ENCODE data around the gene CEND1. TPM values are rescaled to one million over a fixed set of nuclear protein-coding genes. Genes with fewer than 3 reads are reported as not detected.

The CEND1 gene
- total RNA-seq, 1 experiment from 2014 or later: 2.7 TPM

DNA sequence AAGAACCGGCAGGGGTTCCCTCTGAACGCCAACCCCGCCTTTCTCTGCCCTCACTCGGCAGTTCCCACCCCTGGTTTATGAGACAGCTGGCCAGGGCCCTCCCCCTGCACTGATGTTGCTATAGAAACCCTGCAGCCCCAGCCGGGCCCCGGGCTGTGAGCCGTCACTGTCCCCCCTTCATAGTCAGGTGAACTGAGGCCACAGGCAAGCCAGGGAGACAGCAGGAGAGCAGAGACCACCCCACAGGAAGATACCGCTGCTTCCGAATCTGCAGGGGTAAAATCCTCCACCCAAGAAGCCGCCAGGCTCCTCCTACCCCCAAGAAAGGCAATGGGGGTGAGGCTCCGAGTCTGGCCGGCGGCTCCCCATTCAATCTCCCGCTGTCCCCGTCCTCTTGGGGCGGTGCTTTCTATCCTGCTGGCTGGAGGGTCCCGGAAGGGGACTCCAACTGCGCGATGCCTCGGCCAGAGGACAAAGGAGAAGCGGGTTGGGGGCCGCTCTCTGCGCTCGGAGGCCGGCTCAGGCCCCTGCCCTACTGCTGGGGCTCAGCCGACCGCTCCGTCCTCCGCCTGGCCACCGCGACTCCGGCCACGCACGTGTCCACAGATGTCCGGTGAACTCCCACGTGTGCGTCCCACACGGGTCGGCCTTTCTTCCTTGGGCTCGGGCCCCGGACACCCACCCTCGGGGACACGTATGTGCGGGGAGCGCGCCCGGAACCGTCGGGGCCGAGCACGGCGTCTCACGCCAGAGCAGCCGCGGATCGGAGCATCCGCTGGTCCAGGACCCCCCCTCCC is 7.6 kb upstream of the CEND1 start:
- Mint-ChIP-seq H3K9me3 (no peaks in the 10 kb centered on the region), H3K27ac (no peak overlapping the region), H3K36me3 (no peaks in the 10 kb centered on the region), H3K27me3 (ENCODE audit: low read depth) (no peaks in the 10 kb centered on the region), H3K4me1 (peaks cover 13% of the 10 kb centered on the region), H3K4me3 (peak overlapping the region; percentile 76)
- ChIA-PET POLR2A (interaction anchor here (1.3 to 1.7 kb wide), 3 partner anchors 12 to 21 kb away, joined by 3 to 8 read pairs (median 4); partner anchors contain the start of genes GATD1 and RPLP2), CTCF (interaction anchor here (1.1 to 2.1 kb wide), 2 partner anchors 13 to 71 kb away, joined by 3 to 13 read pairs; no protein-coding TSS in a partner anchor)
- DNase-seq (ENCODE audit: low spot score) (peak; percentile 72), ATAC-seq (peak; percentile 32)
- TF ChIP-seq RELA (CRISPR knock-in tag; IDR thresholded peaks at IDR 0.05; ENCODE audit: borderline replicate concordance): 0 out of 2 replicates have a peak, but pooled peaks have one; percentile 20
- TF ChIP-seq ZNF416 (CRISPR knock-in tag; IDR thresholded peaks at IDR 0.05): no peak
- TF ChIP-seq ELF4 (CRISPR knock-in tag; IDR thresholded peaks at IDR 0.05; ENCODE audit: low read depth): no peak
- no peak for TF ChIP-seq NR2C2 (CRISPR knock-in tag; IDR thresholded peaks at IDR 0.05)
- TF ChIP-seq, protein P1, sequence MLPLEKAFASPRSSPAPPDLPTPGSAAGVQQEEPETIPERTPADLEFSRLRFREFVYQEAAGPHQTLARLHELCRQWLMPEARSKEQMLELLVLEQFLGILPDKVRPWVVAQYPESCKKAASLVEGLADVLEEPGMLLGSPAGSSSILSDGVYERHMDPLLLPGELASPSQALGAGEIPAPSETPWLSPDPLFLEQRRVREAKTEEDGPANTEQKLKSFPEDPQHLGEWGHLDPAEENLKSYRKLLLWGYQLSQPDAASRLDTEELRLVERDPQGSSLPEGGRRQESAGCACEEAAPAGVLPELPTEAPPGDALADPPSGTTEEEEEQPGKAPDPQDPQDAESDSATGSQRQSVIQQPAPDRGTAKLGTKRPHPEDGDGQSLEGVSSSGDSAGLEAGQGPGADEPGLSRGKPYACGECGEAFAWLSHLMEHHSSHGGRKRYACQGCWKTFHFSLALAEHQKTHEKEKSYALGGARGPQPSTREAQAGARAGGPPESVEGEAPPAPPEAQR (CRISPR knock-in tag; IDR thresholded peaks at IDR 0.05): no peak
- 0 out of 2 replicates have a peak, but pooled peaks have one; percentile 33 for TF ChIP-seq SMAD3 (CRISPR knock-in tag; IDR thresholded peaks at IDR 0.05; ENCODE audit: borderline replicate concordance)
- no peak; the same call in 1 of the 2 replicates for TF ChIP-seq CBFB (CRISPR knock-in tag; IDR thresholded peaks at IDR 0.05; ENCODE audit: low read depth)
- peak; percentile 60; the same call in 1 of the 2 replicates for TF ChIP-seq ZNF423 (CRISPR knock-in tag; IDR thresholded peaks at IDR 0.05)
- TF ChIP-seq NFE2L1 (CRISPR knock-in tag; IDR thresholded peaks at IDR 0.05): no peak
- 0 out of 2 replicates have a peak, but pooled peaks have one; percentile 12 for TF ChIP-seq ETV6 (CRISPR knock-in tag; IDR thresholded peaks at IDR 0.05)
- no peak for TF ChIP-seq ZBTB21 (CRISPR knock-in tag; IDR thresholded peaks at IDR 0.05; ENCODE audit: borderline replicate concordance)
- no peak for TF ChIP-seq TEAD1 (CRISPR knock-in tag; IDR thresholded peaks at IDR 0.05)
- TF ChIP-seq, protein P2, sequence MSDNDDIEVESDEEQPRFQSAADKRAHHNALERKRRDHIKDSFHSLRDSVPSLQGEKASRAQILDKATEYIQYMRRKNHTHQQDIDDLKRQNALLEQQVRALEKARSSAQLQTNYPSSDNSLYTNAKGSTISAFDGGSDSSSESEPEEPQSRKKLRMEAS (CRISPR knock-in tag; IDR thresholded peaks at IDR 0.05): peak; percentile 59; the same call in 1 of the 2 replicates
- TF ChIP-seq, protein P3, sequence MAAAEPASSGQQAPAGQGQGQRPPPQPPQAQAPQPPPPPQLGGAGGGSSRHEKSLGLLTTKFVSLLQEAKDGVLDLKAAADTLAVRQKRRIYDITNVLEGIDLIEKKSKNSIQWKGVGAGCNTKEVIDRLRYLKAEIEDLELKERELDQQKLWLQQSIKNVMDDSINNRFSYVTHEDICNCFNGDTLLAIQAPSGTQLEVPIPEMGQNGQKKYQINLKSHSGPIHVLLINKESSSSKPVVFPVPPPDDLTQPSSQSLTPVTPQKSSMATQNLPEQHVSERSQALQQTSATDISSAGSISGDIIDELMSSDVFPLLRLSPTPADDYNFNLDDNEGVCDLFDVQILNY (CRISPR knock-in tag; IDR thresholded peaks at IDR 0.05): 0 out of 2 replicates have a peak, but pooled peaks have one; percentile 21
- TF ChIP-seq, protein P4, sequence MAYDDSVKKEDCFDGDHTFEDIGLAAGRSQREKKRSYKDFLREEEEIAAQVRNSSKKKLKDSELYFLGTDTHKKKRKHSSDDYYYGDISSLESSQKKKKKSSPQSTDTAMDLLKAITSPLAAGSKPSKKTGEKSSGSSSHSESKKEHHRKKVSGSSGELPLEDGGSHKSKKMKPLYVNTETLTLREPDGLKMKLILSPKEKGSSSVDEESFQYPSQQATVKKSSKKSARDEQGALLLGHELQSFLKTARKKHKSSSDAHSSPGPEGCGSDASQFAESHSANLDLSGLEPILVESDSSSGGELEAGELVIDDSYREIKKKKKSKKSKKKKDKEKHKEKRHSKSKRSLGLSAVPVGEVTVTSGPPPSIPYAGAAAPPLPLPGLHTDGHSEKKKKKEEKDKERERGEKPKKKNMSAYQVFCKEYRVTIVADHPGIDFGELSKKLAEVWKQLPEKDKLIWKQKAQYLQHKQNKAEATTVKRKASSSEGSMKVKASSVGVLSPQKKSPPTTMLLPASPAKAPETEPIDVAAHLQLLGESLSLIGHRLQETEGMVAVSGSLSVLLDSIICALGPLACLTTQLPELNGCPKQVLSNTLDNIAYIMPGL (CRISPR knock-in tag; IDR thresholded peaks at IDR 0.05): no peak
- no peak for TF ChIP-seq CREM (CRISPR knock-in tag; IDR thresholded peaks at IDR 0.05)
- TF ChIP-seq, protein P5, sequence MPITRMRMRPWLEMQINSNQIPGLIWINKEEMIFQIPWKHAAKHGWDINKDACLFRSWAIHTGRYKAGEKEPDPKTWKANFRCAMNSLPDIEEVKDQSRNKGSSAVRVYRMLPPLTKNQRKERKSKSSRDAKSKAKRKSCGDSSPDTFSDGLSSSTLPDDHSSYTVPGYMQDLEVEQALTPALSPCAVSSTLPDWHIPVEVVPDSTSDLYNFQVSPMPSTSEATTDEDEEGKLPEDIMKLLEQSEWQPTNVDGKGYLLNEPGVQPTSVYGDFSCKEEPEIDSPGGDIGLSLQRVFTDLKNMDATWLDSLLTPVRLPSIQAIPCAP (CRISPR knock-in tag; IDR thresholded peaks at IDR 0.05): no peak
- no peak for TF ChIP-seq JAZF1 (CRISPR knock-in tag; IDR thresholded peaks at IDR 0.05)
- TF ChIP-seq, protein P6, sequence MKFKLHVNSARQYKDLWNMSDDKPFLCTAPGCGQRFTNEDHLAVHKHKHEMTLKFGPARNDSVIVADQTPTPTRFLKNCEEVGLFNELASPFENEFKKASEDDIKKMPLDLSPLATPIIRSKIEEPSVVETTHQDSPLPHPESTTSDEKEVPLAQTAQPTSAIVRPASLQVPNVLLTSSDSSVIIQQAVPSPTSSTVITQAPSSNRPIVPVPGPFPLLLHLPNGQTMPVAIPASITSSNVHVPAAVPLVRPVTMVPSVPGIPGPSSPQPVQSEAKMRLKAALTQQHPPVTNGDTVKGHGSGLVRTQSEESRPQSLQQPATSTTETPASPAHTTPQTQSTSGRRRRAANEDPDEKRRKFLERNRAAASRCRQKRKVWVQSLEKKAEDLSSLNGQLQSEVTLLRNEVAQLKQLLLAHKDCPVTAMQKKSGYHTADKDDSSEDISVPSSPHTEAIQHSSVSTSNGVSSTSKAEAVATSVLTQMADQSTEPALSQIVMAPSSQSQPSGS (CRISPR knock-in tag; IDR thresholded peaks at IDR 0.05; ENCODE audit: borderline replicate concordance, low read depth): no peak
- 0 out of 2 replicates have a peak, but pooled peaks have one; percentile 83 for TF ChIP-seq MYBL2 (CRISPR knock-in tag; IDR thresholded peaks at IDR 0.05)
- TF ChIP-seq SP1 (CRISPR knock-in tag; conservative IDR thresholded peaks at IDR 0.05): no peak
- peak; percentile 44; the same call in 1 of the 2 replicates for TF ChIP-seq FOXK1 (CRISPR knock-in tag; IDR thresholded peaks at IDR 0.05)
- no peak for TF ChIP-seq CREB1 (CRISPR knock-in tag; IDR thresholded peaks at IDR 0.05)
- TF ChIP-seq, protein P7, sequence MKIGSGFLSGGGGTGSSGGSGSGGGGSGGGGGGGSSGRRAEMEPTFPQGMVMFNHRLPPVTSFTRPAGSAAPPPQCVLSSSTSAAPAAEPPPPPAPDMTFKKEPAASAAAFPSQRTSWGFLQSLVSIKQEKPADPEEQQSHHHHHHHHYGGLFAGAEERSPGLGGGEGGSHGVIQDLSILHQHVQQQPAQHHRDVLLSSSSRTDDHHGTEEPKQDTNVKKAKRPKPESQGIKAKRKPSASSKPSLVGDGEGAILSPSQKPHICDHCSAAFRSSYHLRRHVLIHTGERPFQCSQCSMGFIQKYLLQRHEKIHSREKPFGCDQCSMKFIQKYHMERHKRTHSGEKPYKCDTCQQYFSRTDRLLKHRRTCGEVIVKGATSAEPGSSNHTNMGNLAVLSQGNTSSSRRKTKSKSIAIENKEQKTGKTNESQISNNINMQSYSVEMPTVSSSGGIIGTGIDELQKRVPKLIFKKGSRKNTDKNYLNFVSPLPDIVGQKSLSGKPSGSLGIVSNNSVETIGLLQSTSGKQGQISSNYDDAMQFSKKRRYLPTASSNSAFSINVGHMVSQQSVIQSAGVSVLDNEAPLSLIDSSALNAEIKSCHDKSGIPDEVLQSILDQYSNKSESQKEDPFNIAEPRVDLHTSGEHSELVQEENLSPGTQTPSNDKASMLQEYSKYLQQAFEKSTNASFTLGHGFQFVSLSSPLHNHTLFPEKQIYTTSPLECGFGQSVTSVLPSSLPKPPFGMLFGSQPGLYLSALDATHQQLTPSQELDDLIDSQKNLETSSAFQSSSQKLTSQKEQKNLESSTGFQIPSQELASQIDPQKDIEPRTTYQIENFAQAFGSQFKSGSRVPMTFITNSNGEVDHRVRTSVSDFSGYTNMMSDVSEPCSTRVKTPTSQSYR (CRISPR knock-in tag; IDR thresholded peaks at IDR 0.05): no peak

All from WTC11 (cell line).